Stimulated activated CD8-positive, alpha-beta memory T cell treated with anti-CD3 and anti-CD28 coated beads, Interleukin-15, amount 100 ng/mL, for 48 hours (primary cell): ENCODE measurements around the gene ANO10.

Source experiments
- DNase-seq, 2 donors: peaks; one replicate each; pipeline ENCODE4 v3.0.0-alpha.2; 2020; ENCODE audit warnings: low read depth in 2 of 2

ANO10 gene

DNA sequence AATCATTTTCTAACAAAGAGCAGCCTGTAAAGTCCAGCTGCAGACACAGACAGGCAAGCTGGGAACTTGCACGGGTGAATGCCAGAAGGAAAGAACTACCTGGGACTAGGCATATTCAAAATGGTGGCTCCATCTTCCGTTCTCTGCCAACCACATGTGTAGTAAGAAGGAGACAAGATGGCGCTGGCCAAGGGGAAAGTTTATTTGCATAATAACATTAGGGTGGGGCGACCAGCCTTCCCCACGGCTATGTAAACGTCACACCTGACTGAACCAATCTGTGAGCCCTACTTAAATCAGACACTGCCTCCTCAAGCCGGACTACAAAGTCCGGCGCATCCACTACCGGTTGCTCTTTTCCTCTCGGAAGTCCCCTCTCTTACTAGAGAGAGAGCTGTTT, 204.7 kb downstream of the ANO10 start:
- no peak for DNase-seq

DNA sequence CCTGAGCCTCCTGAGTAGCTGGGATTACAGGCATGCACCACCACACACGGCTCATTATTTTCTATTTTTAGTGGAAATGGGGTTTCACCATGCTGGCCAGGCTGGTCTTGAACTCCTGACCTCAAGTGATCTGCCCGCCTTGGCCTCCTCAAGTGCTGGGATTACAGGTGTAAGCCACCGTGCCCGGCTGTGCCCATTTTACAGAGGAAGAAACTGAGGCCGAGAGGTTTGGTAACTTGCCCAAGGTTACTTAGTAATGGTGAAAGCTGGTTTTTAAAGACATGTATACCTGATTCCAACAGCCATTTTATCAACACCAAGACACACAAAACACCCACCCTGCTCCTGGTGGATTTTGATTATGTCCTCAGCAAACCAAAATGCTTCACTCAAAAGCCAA, 206.7 kb downstream of the ANO10 start:
- no peak for DNase-seq

- no peak for DNase-seq
Measured at GRCh38 chr3:43413676-43414368, 208.0 kb downstream of the ANO10 start.

DNA sequence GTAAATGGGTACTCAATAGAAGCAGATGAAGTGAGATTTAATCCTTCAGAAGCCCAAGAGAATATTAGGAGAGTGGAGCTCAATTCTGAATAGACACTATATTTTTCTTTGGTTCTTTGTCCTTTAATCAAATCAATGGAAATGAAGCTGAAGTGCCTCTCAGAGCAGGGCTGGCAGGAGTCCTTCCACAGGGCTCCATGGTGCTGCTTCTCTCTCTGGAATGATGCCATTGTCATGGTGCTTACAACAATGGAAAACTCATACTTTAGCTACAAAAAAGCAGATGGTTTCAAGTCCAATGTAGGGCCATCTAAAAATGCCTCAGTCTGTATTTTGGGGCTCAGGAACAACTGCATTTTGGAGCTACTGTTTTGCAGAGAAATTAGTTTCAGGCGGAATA, 210.4 kb downstream of the ANO10 start:
- DNase-seq, result no peak

- no peak for DNase-seq
Measured at GRCh38 chr3:43410592-43410991, 211.2 kb downstream of the ANO10 start.

DNA sequence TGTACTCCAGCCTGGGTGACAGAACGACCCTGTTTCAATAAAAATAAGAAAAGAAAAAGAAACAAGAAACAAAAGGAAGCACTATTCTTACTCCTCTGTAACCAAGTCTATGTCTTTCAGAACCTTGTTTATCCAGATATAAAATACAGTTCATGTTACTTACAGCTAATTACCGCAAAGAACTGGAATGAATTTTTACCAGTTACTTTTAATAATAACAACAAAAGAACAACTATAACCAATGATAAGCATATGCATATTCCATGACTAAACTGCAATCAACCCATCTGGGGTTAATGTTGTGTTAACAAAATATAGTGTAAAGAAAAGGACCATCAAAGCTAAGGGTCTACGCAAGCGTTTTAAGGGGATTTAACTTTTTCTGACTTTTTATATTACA, 212.3 kb downstream of the ANO10 start:
- no peak for DNase-seq

DNA sequence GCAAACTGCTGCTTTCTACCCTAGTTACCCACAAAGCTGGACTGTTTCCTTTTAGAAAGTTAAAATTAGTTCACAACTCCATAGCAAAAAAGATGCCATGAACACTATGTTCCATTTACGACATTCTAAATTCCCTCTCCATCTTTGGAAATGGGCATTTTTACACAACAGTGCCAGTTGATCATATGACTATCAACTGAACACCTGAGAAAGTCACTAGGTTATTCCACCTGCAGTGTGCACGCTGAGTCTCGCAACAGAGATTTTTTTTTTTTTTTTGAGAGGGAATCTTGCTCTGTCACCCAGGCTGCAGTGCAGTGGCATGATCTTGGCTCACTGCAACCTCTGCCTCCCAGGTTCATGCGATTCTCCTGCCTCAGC, 215.2 kb downstream of the ANO10 start:
- no peak for DNase-seq

- no peak for DNase-seq
Measured at GRCh38 chr3:43405888-43406642, 215.7 kb downstream of the ANO10 start.

DNA sequence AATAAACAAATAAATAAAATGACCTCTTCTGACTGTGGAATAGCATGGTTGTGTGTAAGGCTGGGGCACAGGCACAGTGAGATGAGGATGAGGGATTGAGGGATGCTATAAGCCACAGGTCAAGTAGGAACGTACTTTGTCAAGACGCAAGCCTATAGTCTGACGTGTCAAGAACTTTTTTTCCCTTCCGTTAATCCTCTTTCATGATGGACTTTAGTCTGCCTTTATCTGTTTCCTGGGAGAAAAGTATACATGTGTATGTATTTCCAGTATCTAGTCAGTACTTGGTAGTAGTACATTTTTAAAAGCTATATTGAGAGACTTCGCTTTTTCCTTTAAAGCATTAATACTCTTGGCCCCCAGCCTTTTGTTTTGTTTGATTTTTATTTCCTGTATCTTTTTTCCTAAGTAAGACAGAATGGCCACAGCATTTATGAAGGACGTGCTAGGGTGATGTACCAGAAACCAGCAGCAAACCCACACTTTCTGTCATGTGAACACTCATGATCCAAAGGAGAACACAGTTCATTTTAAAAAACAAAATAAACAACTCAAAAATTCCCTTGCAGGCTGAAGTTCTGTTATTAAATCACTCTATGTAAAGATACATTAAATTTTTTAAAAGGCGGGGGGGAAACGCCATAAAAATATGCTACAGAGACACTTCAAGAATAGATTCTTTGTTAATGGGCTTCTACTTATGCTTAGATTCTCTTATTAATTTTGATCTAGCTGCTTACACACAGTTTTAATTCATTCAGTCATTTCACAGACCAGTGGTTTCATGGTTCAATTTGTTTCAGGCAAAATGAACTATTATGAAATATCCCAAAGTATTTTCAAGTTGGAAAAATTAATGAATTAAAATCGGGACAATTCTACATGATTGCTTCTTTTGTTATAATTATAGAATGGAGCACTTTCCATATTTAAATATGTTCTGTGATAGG, 220.8 kb downstream of the ANO10 start:
- DNase-seq, result no peak

DNA sequence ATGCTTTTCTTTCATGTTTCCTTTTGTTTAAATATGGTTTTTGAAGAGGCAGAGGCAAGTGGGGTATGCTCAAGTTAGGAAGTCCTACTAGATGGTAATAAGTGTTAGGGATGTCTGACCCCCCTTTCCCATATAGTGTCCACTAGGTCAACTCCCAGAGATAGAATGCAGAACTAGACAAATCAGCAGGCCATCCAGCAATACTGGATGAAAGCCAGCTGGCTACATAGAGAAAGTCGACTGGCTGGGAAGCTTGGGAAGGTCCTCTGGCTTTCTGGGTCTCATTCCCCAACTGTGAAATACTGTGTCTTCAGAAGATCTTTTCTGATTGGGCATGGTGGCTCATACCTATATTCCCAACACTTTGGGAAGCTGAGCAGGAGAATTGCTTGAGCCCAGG, 221.6 kb downstream of the ANO10 start:
- no peak for DNase-seq

DNA sequence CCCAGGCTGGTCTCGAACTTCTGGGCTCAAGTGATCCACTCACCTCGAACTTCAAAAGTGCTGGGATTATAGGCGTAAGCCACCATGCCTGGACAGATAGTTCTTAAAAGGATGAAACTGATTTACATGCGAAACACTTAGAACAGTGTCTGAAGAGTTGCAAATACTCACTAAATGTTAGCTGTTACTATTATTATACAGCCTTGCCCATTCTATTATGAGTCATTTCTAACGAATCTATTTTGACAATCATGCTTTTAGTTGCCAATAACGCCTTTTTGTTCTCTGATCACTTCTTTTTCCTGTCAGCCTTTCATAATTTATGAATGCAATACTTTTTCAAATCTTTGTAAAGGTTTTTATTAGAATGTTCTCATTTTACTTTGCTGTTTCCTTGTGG, 222.8 kb downstream of the ANO10 start:
- no peak for DNase-seq

- no peak for DNase-seq
Measured at GRCh38 chr3:43394041-43394554, 227.7 kb downstream of the ANO10 start.

DNA sequence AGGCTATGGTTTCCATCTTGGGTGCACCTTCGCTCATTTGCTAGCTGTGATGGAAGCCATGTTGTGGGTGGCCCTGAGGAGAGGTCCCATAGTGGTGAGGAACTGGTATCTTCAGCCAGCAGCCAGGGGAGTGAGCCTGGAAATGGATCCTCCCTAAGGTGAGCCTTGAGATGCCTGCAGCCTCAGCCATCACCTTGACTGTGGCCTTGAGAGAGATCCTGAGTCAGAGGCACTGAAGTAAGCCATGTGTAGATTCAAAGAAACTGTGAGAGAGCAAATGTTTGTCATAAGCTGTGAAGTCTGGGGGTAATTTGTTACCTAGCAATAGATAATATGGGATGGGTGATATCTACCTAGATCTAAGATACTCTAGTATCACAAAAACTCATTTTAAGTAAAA, 230.2 kb downstream of the ANO10 start:
- DNase-seq, result no peak

DNA sequence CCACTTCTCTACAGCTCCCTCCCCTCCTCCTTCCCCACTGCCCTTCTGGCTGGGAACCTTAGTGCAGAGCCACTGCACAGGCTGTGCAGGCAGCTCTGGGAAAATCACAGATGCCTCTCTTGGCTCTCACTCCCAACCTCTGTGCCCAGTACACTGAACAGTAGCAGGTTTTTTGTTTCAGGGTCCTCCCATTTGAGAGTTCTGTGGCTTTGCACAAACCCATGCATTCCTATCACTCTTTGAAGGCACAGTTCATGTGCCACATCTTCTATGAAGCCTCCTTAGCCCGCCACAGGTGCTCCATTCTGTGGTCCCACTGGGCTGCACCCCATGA, 231.6 kb downstream of the ANO10 start:
- DNase-seq, result no peak

- DNase-seq, result peak; percentile 49 to 55
Measured at GRCh38 chr3:43389388-43390254, 232.2 kb downstream of the ANO10 start.

DNA sequence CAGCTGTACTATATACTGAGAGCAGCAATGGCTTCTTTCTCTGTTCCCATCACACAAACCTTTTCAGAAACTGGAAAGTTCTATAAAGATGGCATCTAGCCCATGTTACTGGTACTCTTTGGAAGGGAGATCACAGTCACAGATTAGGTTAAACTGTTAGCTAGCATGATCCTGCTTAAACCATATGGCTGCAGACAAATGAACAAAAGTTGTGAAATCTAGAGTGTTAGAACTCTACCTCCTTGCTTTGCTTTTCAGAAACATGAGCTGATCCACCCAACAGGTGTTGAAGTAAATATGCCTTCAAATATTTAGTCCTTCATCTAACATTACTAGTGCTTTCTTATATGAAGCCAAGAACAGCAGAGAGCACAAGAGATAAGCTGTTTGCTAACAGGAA, 232.9 kb downstream of the ANO10 start:
- no peak for DNase-seq

- DNase-seq, result no peak
Measured at GRCh38 chr3:43388175-43388574, 233.6 kb downstream of the ANO10 start.

GRCh38 chr3:43379343-43379742, 242.5 kb downstream of the ANO10 start:
- DNase-seq, result no peak

DNA sequence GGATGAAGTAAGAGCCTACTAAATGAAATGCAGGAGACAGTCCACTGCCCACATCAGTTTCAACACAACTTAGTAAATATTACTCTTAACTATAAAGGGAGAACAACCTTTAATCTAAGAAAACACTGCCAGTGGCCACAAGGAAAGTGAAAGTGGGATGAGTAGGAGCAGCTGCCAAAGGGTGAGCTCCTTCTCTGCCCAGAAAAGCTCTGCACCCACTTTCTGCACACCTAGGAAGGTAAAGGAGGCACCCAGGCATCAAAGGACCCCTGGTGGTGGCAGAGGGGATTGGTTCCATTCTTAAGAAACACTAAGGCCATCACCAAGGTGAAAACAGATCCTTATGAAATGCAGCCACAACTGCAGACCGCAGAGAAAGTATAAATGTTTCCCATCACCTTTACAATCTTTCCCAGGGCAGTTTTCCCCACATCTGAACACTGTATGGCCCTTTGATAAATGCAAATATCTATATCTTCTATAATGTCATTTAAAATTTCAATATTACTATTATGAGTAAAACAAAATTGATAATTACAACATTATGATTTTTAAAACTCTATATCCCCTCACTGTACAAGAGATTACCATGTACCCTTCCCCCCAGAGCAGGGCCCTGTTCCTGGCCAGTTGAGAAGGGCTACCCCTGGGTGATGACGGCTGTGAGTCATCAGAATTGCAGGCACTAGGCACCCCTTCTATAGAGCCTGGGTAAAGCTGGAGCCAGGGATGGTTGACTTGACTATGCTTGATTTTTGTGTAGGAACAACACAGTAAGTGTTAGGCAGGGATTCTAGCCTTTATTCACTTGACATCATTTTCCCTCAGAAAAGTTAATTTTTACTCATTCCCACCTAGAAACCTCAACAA, 243.5 kb downstream of the ANO10 start:
- peak; percentile 28 to 35 for DNase-seq

DNA sequence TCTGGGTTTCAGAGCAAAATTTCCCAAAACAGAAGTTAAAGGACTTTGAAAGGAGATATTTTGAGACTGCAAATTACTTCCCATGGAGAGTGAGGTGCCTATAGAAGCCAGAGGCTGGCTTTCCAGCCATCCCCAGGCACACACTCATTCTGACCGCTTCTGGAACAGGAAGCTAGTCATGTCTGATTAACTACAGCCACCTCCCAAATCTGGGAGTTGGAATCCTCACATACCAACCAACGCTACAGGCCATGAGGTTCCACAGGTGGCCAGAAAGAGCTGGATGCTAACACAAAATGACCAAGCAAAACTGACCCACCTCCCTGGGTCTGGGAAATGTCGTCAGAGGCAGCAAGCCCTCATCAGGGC, 248.3 kb downstream of the ANO10 start:
- DNase-seq, result no peak
